HG03280 (cell line): Measurements from ENCODE around the gene COL4A3.
"Not testable (repeated sequence)": the region's sequence is repeated elsewhere in the genome, so short reads cannot be mapped to it uniquely, and the experiment has no call there.

Source experiments
- ATAC-seq: cut with Tn5 transposase; IDR thresholded peaks from one replicate; pipeline ENCODE4 v1.9.1; 2021; ENCODE audit warnings: mild to moderate bottlenecking, moderate library complexity; ENCODE audit not compliant: unreplicated experiment

COL4A3 gene

DNA sequence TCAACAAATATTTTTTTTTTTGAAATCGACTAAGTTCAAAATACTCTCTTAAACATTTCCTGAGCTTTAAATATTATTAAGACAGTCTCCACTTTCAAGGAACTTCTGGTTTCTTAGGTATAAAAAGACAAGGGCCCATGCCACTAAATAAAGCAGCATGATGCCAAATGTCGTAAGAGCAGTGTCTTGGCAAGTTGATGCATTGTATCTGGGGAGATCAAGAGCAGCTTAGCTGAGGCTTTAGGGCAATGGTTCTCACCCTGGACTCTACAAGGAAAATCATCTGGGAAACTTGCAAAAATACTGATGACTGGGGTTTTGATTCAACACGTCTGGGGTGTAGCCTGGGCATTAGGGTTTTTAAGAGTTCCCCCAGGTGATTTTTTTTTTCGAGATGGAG lies 41.3 kb downstream of the COL4A3 start:
- no peak for ATAC-seq

GRCh38 chr2:227206406-227206805 lies 42.0 kb downstream of the COL4A3 start:
- no peak for ATAC-seq

DNA sequence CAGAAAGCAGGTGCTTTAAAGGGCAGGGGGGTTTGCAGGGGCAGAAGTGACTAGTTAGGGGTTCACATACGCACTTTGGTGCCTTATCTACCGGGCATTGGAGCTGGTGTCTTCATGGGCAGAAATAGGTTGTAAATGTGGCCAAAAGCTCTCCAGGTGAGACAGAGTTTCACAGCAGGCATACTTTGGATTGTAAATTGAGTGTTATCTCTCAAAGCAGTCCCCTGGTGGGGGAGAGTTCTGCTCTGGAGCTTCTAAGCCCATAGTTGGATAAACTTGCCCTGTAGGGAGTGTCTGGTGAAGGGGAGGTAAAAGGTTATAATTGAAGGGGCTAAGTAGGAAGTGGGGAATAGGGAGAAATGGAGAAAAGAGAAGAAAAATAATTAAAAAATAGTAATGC lies 43.1 kb downstream of the COL4A3 start:
- ATAC-seq, result no peak

- ATAC-seq, result no peak
These were observed 50.2 kb downstream of the COL4A3 start for GRCh38 chr2:227214622-227215041.

- no peak for ATAC-seq
These were observed 55.1 kb downstream of the COL4A3 start for GRCh38 chr2:227219312-227220105.

DNA sequence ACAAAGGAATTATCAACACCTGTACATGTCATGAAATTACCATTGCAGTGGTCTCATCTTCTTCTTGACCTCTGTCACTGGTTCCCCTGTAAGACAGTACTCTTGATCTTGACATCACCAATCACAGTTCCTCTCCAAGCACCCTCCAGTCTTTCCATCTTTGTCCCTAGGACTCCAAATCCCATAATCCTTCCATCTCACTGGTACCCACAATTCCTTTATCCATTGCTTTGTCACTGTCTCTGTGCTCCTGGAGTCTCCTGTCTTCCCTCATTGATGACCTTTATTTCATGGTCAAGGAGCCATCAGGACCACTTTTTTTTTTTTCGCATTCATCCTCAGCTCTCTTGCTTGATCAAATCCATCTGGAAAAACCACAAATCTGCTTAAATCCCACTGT lies 56.7 kb downstream of the COL4A3 start:
- ATAC-seq, result no peak

- ATAC-seq, result no peak
These were observed 57.9 kb downstream of the COL4A3 start for GRCh38 chr2:227222292-227222691.

DNA sequence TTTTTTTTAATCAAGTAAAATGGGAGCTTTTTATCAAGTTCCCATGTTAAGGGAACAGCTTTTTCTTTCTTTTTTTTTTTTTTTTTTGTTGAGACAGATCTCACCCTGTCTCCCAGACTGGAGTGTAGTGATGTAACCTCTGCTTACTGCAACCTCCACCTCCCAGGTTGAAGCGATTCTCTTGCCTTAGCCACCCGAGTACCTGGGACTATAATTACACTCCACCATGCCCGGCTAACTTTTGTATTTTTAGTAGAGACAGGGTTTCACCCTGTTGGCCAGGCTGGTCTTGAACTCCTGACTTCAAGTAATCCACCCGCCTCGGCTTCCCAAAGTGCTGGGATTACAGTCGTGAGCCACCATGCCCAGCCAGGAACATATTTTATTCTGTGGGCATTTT lies 61.2 kb downstream of the COL4A3 start:
- ATAC-seq, result not testable (repeated sequence)

- ATAC-seq, result no peak
These were observed 63.7 kb downstream of the COL4A3 start for GRCh38 chr2:227228061-227228667.

- ATAC-seq, result no peak
These were observed 65.7 kb downstream of the COL4A3 start for GRCh38 chr2:227230151-227230550.

DNA sequence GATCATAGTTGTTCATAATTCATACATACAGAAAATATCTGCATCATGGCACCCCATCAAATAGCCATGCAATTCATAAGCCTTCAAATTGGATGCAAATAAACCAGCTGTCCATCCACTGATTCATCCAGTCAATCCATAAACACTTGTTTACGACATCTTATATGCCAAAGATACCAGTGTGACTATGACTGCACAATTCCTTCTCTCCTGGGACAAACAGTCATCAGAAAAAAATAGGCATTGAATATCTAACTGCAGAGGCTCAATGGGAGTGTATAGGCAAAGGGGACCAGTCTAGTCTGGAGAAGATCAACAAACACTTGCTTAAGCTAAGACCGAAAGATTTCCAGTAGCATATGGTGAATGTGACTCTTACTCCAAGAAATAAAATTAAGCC lies 70.0 kb downstream of the COL4A3 start:
- ATAC-seq, result no peak

- ATAC-seq, result no peak
These were observed 73.4 kb downstream of the COL4A3 start for GRCh38 chr2:227237786-227238185.

GRCh38 chr2:227238238-227239237 lies 74.1 kb downstream of the COL4A3 start:
- ATAC-seq, result peak; percentile 63

DNA sequence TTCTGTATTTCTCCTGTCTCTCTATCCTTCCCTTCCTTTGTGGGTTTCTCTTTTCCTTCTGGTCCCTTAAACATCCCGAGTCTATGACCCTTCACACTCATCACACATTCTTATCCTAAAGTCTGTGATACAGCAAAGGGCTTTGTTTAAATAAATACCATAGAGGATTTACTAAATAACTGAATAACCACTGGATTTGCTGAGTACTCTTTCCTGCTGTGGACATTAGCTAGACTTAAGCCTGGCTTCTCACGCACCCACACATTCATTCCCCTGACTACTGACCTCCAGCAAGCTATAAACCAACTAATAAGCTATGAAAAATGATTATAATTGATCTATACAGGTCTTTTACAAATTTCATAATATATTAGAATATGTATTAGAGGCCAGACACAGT lies 76.6 kb downstream of the COL4A3 start:
- no peak for ATAC-seq

GRCh38 chr2:227248876-227249275 lies 84.5 kb downstream of the COL4A3 start:
- ATAC-seq, result no peak

GRCh38 chr2:227252831-227253230 lies 88.4 kb downstream of the COL4A3 start:
- no peak for ATAC-seq

- no peak for ATAC-seq
These were observed 92.2 kb downstream of the COL4A3 start for GRCh38 chr2:227256605-227257004.

GRCh38 chr2:227257820-227258219 lies 93.4 kb downstream of the COL4A3 start:
- ATAC-seq, result no peak

GRCh38 chr2:227260041-227260440 lies 95.6 kb downstream of the COL4A3 start:
- no peak for ATAC-seq

- no peak for ATAC-seq
These were observed 103.1 kb downstream of the COL4A3 start for GRCh38 chr2:227267410-227268115.

GRCh38 chr2:227280895-227281294 lies 116.5 kb downstream of the COL4A3 start:
- ATAC-seq, result no peak
